HepG2 (cell line): ENCODE results near the gene SEC61A1. TPM values are rescaled to one million over a fixed set of nuclear protein-coding genes. Genes with fewer than 3 reads are reported as not detected.

Experiments used
- ATAC-seq: fragments of 200-7000 bp; cut with Tn5 transposase; 3 replicates; pipeline ENCODE4 v1.9.1; 2020; ENCODE audit warnings: mild to moderate bottlenecking, moderate library complexity
- BruUV-seq: library from RNA; stranded (reverse); fragments of 400-500 nt; replicated peaks from 2 replicates; lab custom pipeline; 2021; lab: Mats Ljungman, UMichigan
- CTCF ChIA-PET: fragments of 300-600 bp; formaldehyde crosslinking; extraction: SDS; loops from one replicate; lab custom pipeline; 2021; ENCODE audit warnings: low total read pairs, inconsistent platforms, low intra/inter-chr PET ratio; lab: Yijun Ruan, JAX
- POLR2A ChIA-PET: fragments of 350-600 bp; sonication (Branson Sonifier 250); formaldehyde crosslinking; loops from one replicate; lab custom pipeline; 2020; ENCODE audit warnings: antibody characterized with exemption, inconsistent platforms; lab: Yijun Ruan, JAX
- DNase-seq: peaks from one replicate; pipeline ENCODE4 v3.0.0-alpha.2; 2015; ENCODE audit warnings: low spot score
- FAIRE-seq: peaks from 3 replicates; lab custom pipeline; 2011; peaks lifted over from hg19 to GRCh38; lab: Jason Lieb, UNC
- H2AFZ ChIP-seq: one replicate; pipeline ENCODE4 v1.6.1; 2011; ENCODE audit warnings: low read length, inconsistent platforms
- H3K27ac ChIP-seq: fragments of 300-600 bp; 3 replicates; pipeline ENCODE4 v1.8.0; 2011; ENCODE audit warnings: mixed run types, mild to moderate bottlenecking, mixed read lengths, low read length, inconsistent platforms; ENCODE audit not compliant: insufficient read depth; ENCODE audit errors: extremely low read length
- H3K27me3 ChIP-seq, 2 experiments: fragments of 200-600 bp in 1 of 2; 2 replicates in 1 of 2; 3 replicates in 1 of 2; pipeline versions ENCODE4 v1.6.0 to v1.8.0; 2011; ENCODE audit warnings: low read length in 2 of 2, mild to moderate bottlenecking in 2 of 2, moderate library complexity in 2 of 2, inconsistent platforms in 1 of 2; ENCODE audit not compliant: insufficient read depth in 2 of 2, control insufficient read depth in 1 of 2
- H3K36me3 ChIP-seq, 2 experiments: fragments of 200-600 bp in 1 of 2; replicated peaks in 1 of 2; 2 replicates in 1 of 2; 3 replicates in 1 of 2; pipeline versions ENCODE4 v1.5.1 to v1.8.0; 2011; ENCODE audit warnings: low read length in 2 of 2, inconsistent platforms in 1 of 2; ENCODE audit not compliant: insufficient read depth in 2 of 2, control insufficient read depth in 1 of 2
- H3K4me1 ChIP-seq: 2 replicates; pipeline ENCODE4 v1.5.1; 2012; ENCODE audit warnings: low read length, inconsistent platforms; ENCODE audit not compliant: insufficient read depth
- H3K4me2 ChIP-seq: 2 replicates; pipeline ENCODE4 v1.6.0; 2011; ENCODE audit warnings: low read depth, low read length, inconsistent platforms
- H3K4me3 ChIP-seq, 3 experiments: fragments of 200-600 bp in 1 of 3; sonication (generic), shearing (Covaris generic) in 1 of 3; replicated peaks in 1 of 3; 2 replicates each; pipeline ENCODE4 v1.5.1; 2011 to 2016; ENCODE audit warnings: low read length in 3 of 3, inconsistent platforms in 2 of 3, low read depth in 2 of 3, mild to moderate bottlenecking in 2 of 3, control low read depth in 1 of 3, mixed read lengths in 1 of 3; ENCODE audit not compliant: insufficient read depth in 1 of 3
- H3K79me2 ChIP-seq: one replicate; pipeline ENCODE4 v1.6.1; 2011; ENCODE audit warnings: low read length, inconsistent platforms; ENCODE audit not compliant: insufficient read depth
- H3K9ac ChIP-seq: 2 replicates; pipeline ENCODE4 v1.6.0; 2011; ENCODE audit warnings: mild to moderate bottlenecking, low read depth, low read length, inconsistent platforms; ENCODE audit not compliant: insufficient read depth
- H3K9me3 ChIP-seq: 2 replicates; pipeline ENCODE4 v1.5.1; 2012; ENCODE audit warnings: mild to moderate bottlenecking, low read length
- H4K20me1 ChIP-seq: 2 replicates; pipeline ENCODE4 v1.6.0; 2011; ENCODE audit warnings: inconsistent platforms, mild to moderate bottlenecking, low read length, moderate library complexity; ENCODE audit not compliant: insufficient read depth
- CBFB ChIP-seq: sonication (generic); formaldehyde crosslinking; IDR thresholded peaks from 2 replicates; pipeline ENCODE4 v1.4.0; 2020; ENCODE audit warnings: missing genetic modification reagents
- CEBPB ChIP-seq: IDR thresholded peaks from 2 replicates; pipeline ENCODE4 v1.6.1; 2011; ENCODE audit warnings: low read depth, low read length, improper control_type of control experiment, borderline replicate concordance
- GATAD2A ChIP-seq: IDR thresholded peaks from 2 replicates; pipeline ENCODE4 v1.6.1; 2016
- HOXA3 ChIP-seq: sonication (generic); formaldehyde crosslinking; IDR thresholded peaks from 2 replicates; pipeline ENCODE4 v1.5.0; 2020; ENCODE audit warnings: missing genetic modification reagents
- MAF1 ChIP-seq: sonication (generic); formaldehyde crosslinking; IDR thresholded peaks from 2 replicates; pipeline ENCODE4 v1.5.0; 2020; ENCODE audit warnings: missing genetic modification reagents, borderline replicate concordance
- NCOA5 ChIP-seq: sonication (generic); formaldehyde crosslinking; IDR thresholded peaks from 2 replicates; pipeline ENCODE4 v1.4.0; 2020; ENCODE audit warnings: missing genetic modification reagents
- RXRA ChIP-seq: sonication (generic); formaldehyde crosslinking; IDR thresholded peaks from 2 replicates; pipeline ENCODE4 v1.5.1; 2020; ENCODE audit warnings: missing genetic modification reagents
- ZBTB44 ChIP-seq: sonication (generic); formaldehyde crosslinking; IDR thresholded peaks from 2 replicates; pipeline ENCODE4 v1.4.0; 2020; ENCODE audit warnings: missing genetic modification reagents
- ZNF629 ChIP-seq: sonication (generic); formaldehyde crosslinking; conservative IDR thresholded peaks from 2 replicates; pipeline ENCODE4 v1.5.0; 2020; ENCODE audit warnings: missing genetic modification reagents
- ZNF784 ChIP-seq: sonication (generic); formaldehyde crosslinking; IDR thresholded peaks from 2 replicates; pipeline ENCODE4 v1.5.1; 2020; ENCODE audit warnings: missing genetic modification reagents, mild to moderate bottlenecking, borderline replicate concordance
- ZSCAN9 ChIP-seq: IDR thresholded peaks from 2 replicates; pipeline ENCODE4 v1.6.1; 2016; ENCODE audit warnings: borderline replicate concordance
- WGBS: methylation state at CpG from one replicate; pipeline ENCODE4 v1.1.6; 2017; ENCODE audit warnings: low lambda C conversion rate; 5-methylcytosine and 5-hydroxymethylcytosine counted together
- in situ Hi-C: cut with HindIII; loops from 2 replicates; pipeline ENCODE4 v1.10.0; 2017; ENCODE audit warnings: low pct_unique_long_range_greater_than_20kb; ENCODE audit not compliant: extremely low pct_ligation_motif_present
- intact Hi-C: fragments of 100-400 bp; cut with micrococcal nuclease; formaldehyde crosslinking; loops from one replicate; pipeline ENCODE4 v1.10.0; 2022; ENCODE audit not compliant: unreplicated experiment
- polyA plus RNA-seq, 8 experiments: library from polyadenylated mRNA; depleted of rRNA in 3 of 8; stranded (reverse) in 7 of 8; unstranded in 1 of 8; fragments of >200 nt; fragmentation: Illumina TruSeq in 4 of 8; extraction: Trizol in 4 of 8; gene quantifications; 2 replicates each; pipeline versions ENCODE4 v1.2.1 to v1.2.3, GENCODE V29; 2011 to 2016; ENCODE audit warnings: low read depth in 4 of 8, missing spikeins in 1 of 8, mixed read lengths in 1 of 8; ENCODE audit not compliant: insufficient read depth in 1 of 8
- total RNA-seq, 5 experiments: library from RNA; depleted of rRNA; stranded (reverse); fragments of >200 nt; fragmentation: Illumina TruSeq; extraction: Trizol; gene quantifications; 2 replicates each; pipeline ENCODE4 v1.2.3, GENCODE V29; 2016; ENCODE audit warnings: low read depth in 1 of 5

Gene SEC61A1
- total and polyA plus RNA-seq, 2 of the 13 experiments (the other 11 are each of a cell fraction or from before 2014, with no cell fraction given), result 170 to 203 TPM

- 11% methylated on average over 3 of the region's 3 CpGs for WGBS
- H3K4me2 ChIP-seq, result no peak overlapping the region
- H3K79me2 ChIP-seq, result no peaks in the 10 kb centered on the region
- DNase-seq (no peak), ATAC-seq (no peak), FAIRE-seq (no peak)
- H3K27ac ChIP-seq, result no peak overlapping the region
- H3K27me3 ChIP-seq, result no peaks in the 10 kb centered on the region; a peak in 1 of 5 replicates
- H3K4me1 ChIP-seq, result peaks cover 26% of the 10 kb centered on the region
- H2AFZ ChIP-seq, result no peak overlapping the region
- in situ Hi-C loops (no loop called here), intact Hi-C loops (no loop called here)
- TF ChIP-seq ZBTB44 (CRISPR knock-in tag) (no peak), GATAD2A (no peak), ZNF784 (CRISPR knock-in tag) (no peak), CEBPB (no peak), ZSCAN9 (CRISPR knock-in tag) (no peak), NCOA5 (CRISPR knock-in tag) (no peak), ZNF629 (CRISPR knock-in tag) (no peak), HOXA3 (CRISPR knock-in tag) (no peak), MAF1 (CRISPR knock-in tag) (no peak), RXRA (no peak), CBFB (CRISPR knock-in tag) (no peak)
- no peak overlapping the region for H3K9ac ChIP-seq
- BruUV-seq, result no TSS peak
- peaks cover 9% of the 10 kb centered on the region; the same call in 1 of the 2 replicates for H3K9me3 ChIP-seq
- CTCF ChIA-PET, result no interaction called here
- POLR2A ChIA-PET, result no interaction called here
- H4K20me1 ChIP-seq, result no peaks in the 10 kb centered on the region
- H3K36me3 ChIP-seq, result no peaks in the 10 kb centered on the region
- H3K4me3 ChIP-seq, result no peak overlapping the region
Observed at GRCh38 chr3:128014548-128014947, 37.7 kb upstream of the SEC61A1 start.
